Measurements from ENCODE around the gene ADGRG7. TPM values are rescaled to one million over a fixed set of nuclear protein-coding genes. Genes with fewer than 3 reads are reported as not detected.
"Not testable (repeated sequence)": the region's sequence is repeated elsewhere in the genome, so short reads cannot be mapped to it uniquely, and the experiment has no call there.

The ADGRG7 gene
- polyA plus RNA-seq, 2 of the 4 experiments (the other 2 are of a cell fraction), result 0.09 TPM; not detected in 1

- TF ChIP-seq, protein P1, sequence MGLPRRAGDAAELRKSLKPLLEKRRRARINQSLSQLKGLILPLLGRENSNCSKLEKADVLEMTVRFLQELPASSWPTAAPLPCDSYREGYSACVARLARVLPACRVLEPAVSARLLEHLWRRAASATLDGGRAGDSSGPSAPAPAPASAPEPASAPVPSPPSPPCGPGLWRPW (IDR thresholded peaks at IDR 0.05), result no peak
- TF ChIP-seq RCOR1 (IDR thresholded peaks at IDR 0.05; ENCODE audit: low read depth, low read length), result no peak
- TF ChIP-seq KDM5A (IDR thresholded peaks at IDR 0.05), result no peak
- TF ChIP-seq JUN (IDR thresholded peaks at IDR 0.05), result no peak
Measured at GRCh38 chr3:100656945-100657344, 47.5 kb downstream of the ADGRG7 start (continued).

- DNase-seq (ENCODE audit: low read depth in 1 of 2, low spot score in 1 of 2); FAIRE-seq; CTCF ChIA-PET; H3K9me3 ChIP-seq; H3K4me3 ChIP-seq; POLR2A ChIA-PET; ATAC-seq; H3K4me1 ChIP-seq; H3K4me2 ChIP-seq; H3K27ac ChIP-seq: not testable (repeated sequence)
Measured at GRCh38 chr3:100661294-100661693, 51.9 kb downstream of the ADGRG7 start.

- ChIA-PET POLR2A (no interaction called here), CTCF (no interaction called here)
- H3K4me1 ChIP-seq, result no peaks in the 10 kb centered on the region
- WGBS (ENCODE audit: missing lambda C conversion rate), result 26% methylated on average over 2 of the region's 2 CpGs
- H3K4me3 ChIP-seq, result no peak overlapping the region
- DNase-seq (ENCODE audit: low read depth in 1 of 2, low spot score in 1 of 2) (peak in 1 of 2 experiments; percentile 22), ATAC-seq (no peak), FAIRE-seq (peak; percentile 93)
- H3K4me2 ChIP-seq, result no peak overlapping the region
- H3K27ac ChIP-seq, result no peak overlapping the region
- no peaks in the 10 kb centered on the region for H3K9me3 ChIP-seq
- peak; percentile 40 for TF ChIP-seq MAFK (IDR thresholded peaks at IDR 0.05; ENCODE audit: partially characterized antibody)
- no peak for TF ChIP-seq KDM1A (IDR thresholded peaks at IDR 0.05; ENCODE audit: low read depth)
Measured at GRCh38 chr3:100662113-100662823, 52.9 kb downstream of the ADGRG7 start.

DNA sequence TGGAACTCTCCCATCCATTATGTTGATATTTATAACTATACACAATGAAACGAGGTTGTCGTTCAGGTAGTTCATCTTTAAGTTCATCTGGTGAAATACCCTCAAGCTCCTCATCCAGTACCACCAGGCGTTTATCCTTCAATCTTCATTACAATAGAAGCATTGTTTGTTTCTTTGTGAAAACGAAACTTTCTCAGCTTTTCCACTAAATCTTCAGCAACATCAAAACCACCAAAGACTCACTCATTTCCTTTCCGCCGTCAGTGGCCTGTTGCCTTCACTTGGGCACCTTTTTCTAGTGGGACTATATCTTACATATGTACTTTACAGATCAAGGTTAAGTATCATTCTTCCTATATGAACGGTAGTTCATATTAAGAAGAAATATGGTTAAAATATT is 55.8 kb downstream of the ADGRG7 start:
- ChIA-PET CTCF (no interaction called here), POLR2A (no interaction called here)
- WGBS (ENCODE audit: missing lambda C conversion rate), result 52% methylated on average over 7 of the region's 7 CpGs
- Histone ChIP-seq H3K4me3 (no peak overlapping the region), H3K9me3 (no peaks in the 10 kb centered on the region), H3K4me1 (no peaks in the 10 kb centered on the region), H3K27ac (no peak overlapping the region), H3K4me2 (0 out of 3 replicates have a peak overlapping the region, but pooled peaks have one; percentile 15)
- no peak for FAIRE-seq
- TF ChIP-seq, protein P2, sequence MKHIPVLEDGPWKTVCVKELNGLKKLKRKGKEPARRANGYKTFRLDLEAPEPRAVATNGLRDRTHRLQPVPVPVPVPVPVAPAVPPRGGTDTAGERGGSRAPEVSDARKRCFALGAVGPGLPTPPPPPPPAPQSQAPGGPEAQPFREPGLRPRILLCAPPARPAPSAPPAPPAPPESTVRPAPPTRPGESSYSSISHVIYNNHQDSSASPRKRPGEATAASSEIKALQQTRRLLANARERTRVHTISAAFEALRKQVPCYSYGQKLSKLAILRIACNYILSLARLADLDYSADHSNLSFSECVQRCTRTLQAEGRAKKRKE (CRISPR knock-in tag; IDR thresholded peaks at IDR 0.05; ENCODE audit: low read depth), result no peak
- TF ChIP-seq HOXB5 (CRISPR knock-in tag; IDR thresholded peaks at IDR 0.05) (no peak), FOXS1 (CRISPR knock-in tag; IDR thresholded peaks at IDR 0.05) (no peak), BHLHE40 (IDR thresholded peaks at IDR 0.05; ENCODE audit: low read depth, low read length) (no peak), POLR2AphosphoS2 (conservative IDR thresholded peaks at IDR 0.05; ENCODE audit: low read length) (no peak), NFE2L2 (conservative IDR thresholded peaks at IDR 0.05; ENCODE audit: low read length) (no peak), MYC (IDR thresholded peaks at IDR 0.05; ENCODE audit: borderline replicate concordance, low read length) (no peak), TP53 (CRISPR knock-in tag; IDR thresholded peaks at IDR 0.05) (no peak), RAD21 (conservative IDR thresholded peaks at IDR 0.05 in 1 of 2, IDR thresholded peaks at IDR 0.05 in 1 of 2) (no peak)
- TF ChIP-seq, protein P3, sequence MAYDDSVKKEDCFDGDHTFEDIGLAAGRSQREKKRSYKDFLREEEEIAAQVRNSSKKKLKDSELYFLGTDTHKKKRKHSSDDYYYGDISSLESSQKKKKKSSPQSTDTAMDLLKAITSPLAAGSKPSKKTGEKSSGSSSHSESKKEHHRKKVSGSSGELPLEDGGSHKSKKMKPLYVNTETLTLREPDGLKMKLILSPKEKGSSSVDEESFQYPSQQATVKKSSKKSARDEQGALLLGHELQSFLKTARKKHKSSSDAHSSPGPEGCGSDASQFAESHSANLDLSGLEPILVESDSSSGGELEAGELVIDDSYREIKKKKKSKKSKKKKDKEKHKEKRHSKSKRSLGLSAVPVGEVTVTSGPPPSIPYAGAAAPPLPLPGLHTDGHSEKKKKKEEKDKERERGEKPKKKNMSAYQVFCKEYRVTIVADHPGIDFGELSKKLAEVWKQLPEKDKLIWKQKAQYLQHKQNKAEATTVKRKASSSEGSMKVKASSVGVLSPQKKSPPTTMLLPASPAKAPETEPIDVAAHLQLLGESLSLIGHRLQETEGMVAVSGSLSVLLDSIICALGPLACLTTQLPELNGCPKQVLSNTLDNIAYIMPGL (CRISPR knock-in tag; IDR thresholded peaks at IDR 0.05; ENCODE audit: borderline replicate concordance), result no peak
- TF ChIP-seq, protein P4, sequence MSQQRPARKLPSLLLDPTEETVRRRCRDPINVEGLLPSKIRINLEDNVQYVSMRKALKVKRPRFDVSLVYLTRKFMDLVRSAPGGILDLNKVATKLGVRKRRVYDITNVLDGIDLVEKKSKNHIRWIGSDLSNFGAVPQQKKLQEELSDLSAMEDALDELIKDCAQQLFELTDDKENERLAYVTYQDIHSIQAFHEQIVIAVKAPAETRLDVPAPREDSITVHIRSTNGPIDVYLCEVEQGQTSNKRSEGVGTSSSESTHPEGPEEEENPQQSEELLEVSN (IDR thresholded peaks at IDR 0.05; ENCODE audit: borderline replicate concordance, low read depth), result no peak
- no peak for ATAC-seq
- DNase-seq (ENCODE audit: low read depth in 1 of 2, low spot score in 1 of 2), result no peak
